ENCODE measurements around the gene USP20.

DNA sequence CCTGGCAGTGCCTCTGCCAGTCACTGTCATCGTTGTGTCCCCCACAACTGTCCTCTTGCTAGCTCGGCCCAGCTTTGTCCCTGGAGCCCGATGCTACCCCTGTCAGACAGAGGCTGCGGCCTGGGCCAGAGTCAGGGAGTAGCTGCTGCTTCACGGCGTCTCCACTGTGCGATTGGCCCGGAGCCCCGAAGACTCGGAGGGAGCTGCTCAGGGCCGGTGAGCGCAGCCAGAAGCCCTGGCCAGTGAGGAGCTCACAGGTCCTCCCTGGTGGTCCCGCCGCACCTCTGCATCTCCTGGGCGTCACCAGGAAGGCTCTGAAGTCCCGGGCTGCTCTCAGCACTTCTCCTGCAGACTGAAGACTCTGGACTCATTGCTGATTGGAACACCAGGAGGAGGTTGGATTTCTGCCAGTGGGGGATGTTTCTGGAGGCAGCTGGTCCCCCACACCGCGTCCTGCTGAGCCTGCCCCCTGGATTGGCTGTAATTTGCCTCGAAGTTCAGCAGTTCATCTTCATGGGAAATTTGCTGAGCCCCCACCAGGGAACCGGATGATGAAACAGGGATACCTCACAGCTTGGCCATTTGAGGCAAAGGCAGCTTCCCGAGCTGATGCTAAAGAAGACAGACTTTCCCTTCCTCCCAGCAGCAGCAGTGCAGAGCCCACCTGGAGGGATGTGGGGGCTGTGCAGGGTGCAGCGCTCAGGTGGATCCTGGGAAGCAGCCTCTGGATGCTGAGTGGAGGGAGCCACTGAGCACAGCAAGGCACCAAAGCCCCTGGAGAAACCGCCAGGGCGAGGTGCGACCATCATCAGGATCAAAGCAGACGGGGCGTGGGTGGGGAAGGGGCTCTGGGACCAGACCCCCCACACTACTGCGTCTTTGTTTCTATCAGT, 45.6 kb downstream of the USP20 start:
- TF ChIP-seq POLR2A (IDR thresholded peaks at IDR 0.05) (no peak), POLR2AphosphoS5 (IDR thresholded peaks at IDR 0.05) (no peak)
- TF ChIP-seq, protein P1, sequence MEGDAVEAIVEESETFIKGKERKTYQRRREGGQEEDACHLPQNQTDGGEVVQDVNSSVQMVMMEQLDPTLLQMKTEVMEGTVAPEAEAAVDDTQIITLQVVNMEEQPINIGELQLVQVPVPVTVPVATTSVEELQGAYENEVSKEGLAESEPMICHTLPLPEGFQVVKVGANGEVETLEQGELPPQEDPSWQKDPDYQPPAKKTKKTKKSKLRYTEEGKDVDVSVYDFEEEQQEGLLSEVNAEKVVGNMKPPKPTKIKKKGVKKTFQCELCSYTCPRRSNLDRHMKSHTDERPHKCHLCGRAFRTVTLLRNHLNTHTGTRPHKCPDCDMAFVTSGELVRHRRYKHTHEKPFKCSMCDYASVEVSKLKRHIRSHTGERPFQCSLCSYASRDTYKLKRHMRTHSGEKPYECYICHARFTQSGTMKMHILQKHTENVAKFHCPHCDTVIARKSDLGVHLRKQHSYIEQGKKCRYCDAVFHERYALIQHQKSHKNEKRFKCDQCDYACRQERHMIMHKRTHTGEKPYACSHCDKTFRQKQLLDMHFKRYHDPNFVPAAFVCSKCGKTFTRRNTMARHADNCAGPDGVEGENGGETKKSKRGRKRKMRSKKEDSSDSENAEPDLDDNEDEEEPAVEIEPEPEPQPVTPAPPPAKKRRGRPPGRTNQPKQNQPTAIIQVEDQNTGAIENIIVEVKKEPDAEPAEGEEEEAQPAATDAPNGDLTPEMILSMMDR (IDR thresholded peaks at IDR 0.05): no peak

Measured in upper lobe of left lung (tissue), 4 donors.